ENCODE results near the gene SUN3. TPM values are rescaled to one million over a fixed set of nuclear protein-coding genes. Genes with fewer than 3 reads are reported as not detected.
"Not testable (repeated sequence)": the region's sequence is repeated elsewhere in the genome, so short reads cannot be mapped to it uniquely, and the experiment has no call there.

SUN3 gene
- total RNA-seq, 1 experiment from 2014 or later = not detected

GRCh38 chr7:47945261-47946015 is 83.5 kb downstream of the SUN3 start:
- peak; percentile 75 for DNase-seq (ENCODE audit: low read depth)

DNA sequence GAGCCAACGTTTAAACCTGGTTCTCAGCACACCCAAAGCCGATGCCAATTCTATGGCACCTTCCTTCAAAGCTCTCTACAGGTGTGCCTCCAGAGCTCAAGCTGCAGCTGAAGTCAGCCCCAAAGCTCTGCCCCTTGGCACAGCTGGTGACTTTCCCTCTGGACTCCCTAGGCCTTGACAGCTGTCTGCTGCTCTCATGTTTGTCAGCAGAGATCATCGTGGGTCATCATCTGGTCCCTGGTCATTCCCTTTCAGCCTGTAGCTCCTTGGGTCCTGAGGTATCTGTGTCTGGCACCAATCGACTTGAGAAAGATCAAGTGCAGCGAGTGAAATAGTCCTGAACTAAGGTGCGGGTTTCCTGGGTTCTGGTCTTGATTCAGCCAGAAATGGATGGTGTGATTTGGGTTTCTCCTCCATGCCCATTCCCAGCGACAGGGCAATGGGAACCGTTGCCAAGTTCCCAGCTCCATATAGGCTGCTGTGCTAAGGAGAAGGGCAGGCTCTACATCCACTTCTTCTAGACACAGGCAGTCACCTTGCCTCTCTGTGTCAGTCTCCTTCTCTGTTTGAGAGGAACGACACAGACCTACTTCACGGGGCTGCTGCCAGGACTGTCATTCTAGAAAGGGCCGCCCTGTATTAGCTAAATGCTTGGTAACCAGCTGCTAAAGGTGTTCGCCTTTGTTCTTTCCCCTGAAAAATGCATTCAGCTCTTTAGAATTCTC is 84.2 kb downstream of the SUN3 start:
- no peak for DNase-seq (ENCODE audit: low read depth)

DNA sequence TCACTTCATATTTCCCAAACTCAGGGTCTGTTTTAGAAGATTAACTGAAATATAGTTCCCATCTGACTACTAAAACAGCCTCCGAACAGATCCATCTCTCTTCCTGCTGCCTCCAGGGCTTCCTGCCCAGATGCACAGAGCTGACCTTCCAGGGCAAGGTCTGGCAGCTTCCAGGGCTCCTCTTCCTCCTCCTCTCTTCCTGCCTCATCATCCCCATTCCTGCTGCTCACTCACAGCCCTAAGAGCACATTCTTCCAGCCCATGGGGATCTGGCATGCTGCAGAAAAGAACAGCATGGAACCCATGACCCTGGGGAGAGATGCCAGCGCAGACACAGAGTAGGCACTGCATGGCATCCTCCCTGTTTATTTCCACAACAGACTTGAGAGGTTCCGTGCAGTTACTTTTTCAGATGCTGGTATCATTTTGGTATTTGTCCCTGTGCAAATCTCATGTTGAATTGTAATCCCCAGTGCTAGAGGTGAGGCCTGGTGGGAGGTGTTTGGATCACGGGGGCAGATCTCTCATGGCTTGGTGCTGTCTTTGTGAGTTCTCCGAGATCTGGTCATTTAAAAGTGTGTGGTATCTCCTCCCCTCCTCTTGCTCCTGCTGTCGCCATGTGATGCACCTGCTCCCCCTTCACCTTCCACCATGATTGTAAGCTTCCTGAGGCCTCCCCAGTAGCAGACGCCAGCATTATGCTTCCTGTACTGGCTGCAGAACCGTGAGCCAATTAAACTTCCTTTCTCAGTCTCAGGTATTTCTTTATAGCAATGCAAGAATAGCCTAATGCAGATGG is 85.0 kb downstream of the SUN3 start:
- DNase-seq (ENCODE audit: low read depth) = no peak

- not testable (repeated sequence) for DNase-seq (ENCODE audit: low read depth)
Observed at GRCh38 chr7:47942651-47943050, 86.3 kb downstream of the SUN3 start.

DNA sequence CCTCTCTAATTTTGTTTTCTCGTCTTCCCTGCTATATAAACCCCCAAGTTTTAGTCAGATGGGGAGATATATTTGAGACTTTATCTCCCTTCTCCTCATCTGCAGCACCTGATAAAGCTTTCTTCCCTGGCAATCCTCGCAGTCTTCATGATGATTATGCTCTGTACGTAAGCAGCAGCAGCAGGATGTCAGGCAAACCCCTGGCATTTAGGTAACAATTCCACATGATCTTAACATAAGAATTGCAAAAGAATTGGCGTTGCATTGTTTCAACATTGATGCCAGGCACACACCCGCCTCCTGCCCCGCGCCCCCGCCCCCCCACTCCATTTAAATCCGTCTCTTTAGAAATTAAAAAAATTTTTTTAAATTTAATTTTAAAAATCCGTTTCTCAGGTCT is 86.8 kb downstream of the SUN3 start:
- DNase-seq (ENCODE audit: low read depth) = no peak

- peak; percentile 88 for DNase-seq (ENCODE audit: low read depth)
Observed at GRCh38 chr7:47941136-47941844, 87.6 kb downstream of the SUN3 start.

GRCh38 chr7:47940088-47941013 is 88.6 kb downstream of the SUN3 start:
- peak; percentile 92 for DNase-seq (ENCODE audit: low read depth)

DNA sequence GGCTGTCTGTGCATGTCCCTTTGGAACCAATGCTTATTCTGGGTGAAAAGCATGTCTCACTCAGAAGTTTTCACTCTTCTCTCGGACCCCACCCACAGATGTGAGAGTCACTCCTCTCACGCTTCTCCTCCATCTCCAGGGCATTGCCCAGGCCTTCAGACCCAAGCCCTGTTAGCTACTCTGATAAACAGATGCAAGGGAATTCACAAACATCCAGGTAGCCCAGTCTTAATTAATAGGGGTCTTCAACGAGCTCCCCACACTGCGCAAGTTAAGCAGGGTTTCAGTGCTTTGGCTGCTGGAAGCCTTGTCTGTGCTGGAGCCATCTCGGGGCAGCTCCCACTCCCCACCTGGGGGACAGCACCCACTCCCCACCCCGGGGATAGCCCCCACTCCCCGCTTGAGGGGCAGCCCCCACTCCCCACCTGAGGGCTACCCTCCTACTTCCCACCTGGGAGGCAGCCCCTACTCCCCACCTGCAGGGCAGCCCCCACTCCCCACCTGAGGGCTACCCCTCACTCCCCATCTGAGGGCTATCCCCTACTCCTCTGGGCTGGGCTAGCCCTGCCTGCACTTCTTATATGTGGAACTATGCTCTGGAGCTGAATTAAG is 89.4 kb downstream of the SUN3 start:
- no peak for DNase-seq (ENCODE audit: low read depth)

- no peak for DNase-seq (ENCODE audit: low read depth)
Observed at GRCh38 chr7:47938574-47939165, 90.2 kb downstream of the SUN3 start.

DNA sequence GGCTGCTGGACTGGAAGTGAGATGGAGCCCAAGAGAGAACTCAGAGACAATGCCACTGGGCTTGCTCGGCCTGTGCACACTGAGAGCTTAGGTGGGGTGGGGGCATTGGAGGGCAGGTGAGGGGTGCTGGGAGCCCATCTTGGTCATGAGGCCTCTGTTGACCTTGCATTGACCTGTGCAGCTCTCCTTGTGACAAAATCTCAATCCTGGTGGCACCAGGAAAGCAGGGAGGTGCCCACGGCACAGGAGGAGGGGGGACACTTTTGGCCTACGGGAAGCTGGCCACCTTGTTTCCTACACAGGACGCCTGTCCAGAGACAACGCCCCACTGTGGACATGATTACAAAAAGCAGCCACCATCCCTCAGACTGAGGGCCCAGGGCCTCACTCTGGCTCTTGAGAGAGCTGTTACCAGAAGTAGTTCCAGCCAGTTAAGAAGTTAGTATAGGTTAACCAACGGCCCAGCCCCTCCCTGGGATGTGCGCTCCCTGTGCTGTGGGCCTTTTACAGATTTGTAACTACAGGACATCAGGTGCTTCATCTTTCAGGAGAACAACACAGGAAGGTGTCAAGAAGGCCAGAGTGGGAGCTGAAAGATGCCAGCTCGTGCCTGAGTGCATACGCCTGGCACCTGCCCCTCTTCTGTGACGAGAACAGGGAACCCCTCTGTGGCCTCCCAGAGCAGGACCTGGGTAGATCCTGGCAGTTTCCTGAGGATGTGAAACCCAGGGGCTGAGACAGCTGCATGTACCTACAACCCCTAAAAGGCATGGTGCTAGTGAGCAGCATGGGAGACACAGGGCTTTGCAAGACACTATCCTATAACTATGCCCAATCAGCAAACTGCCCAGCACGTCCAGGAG is 91.0 kb downstream of the SUN3 start:
- no peak for DNase-seq (ENCODE audit: low read depth)

Other genes starting within 250 kb of the SUN3 start
- gene PKD1L1, start 80.6 kb downstream of the SUN3 start, total RNA-seq (2014; rRNA removed) = 0.06 TPM in 2 replicates
- gene HUS1, start 49.5 kb downstream of the SUN3 start, total RNA-seq (2014; rRNA removed) = 47.7 and 57.2 TPM in 2 replicates
- gene C7orf57, start 6.4 kb upstream of the SUN3 start, total RNA-seq (2014; rRNA removed) = 0.13 and 0.29 TPM in 2 replicates
- 13.9 and 19.0 TPM in 2 replicates for gene UPP1, start 60.2 kb upstream of the SUN3 start, total RNA-seq (2014; rRNA removed)
- 2.9 and 3.4 TPM in 2 replicates for gene ABCA13, start 142.4 kb upstream of the SUN3 start, total RNA-seq (2014; rRNA removed)